ENCODE measurements around the gene TNNT3.

Gene TNNT3

DNA sequence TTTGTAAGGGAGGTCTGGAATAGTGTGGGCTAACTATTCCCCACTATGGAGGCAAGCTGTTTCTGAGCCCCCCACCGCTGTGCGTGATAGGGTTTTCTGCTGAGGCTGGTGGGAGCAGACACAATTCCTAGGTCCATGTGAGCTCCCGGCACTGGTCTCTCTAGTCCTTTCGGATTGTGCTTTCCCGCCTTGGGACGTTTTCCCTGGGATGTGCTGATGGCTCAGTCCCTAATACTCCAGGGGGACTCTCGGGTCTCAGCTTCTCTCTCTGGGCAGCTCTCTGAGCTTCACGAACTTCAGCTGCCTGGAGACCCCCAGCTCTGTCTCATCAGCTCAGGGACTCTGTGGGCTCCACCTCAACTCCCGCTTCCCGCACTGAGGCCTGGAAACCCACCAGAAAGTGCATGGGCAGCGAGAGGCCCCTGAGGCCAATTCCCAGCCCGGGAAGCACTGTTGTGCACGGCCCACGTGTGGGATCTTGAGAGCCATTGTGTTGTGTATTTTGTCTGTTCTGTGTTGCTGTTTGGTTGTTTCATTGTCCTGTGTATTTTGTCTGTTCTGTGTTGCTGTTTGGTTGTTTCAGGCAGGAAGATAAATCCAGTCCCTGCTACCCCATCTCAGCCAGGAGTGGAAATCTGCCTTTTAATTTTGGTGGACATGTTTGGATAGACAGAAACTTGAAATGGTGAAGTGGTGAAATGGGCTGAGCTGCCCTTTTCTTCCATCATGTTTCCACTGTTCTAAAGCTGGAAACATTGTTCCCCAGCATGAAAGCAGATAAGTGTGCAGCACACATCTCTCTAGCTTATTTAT, 12.7 kb upstream of the TNNT3 start:
- TF ChIP-seq CTCF (IDR thresholded peaks at IDR 0.05; ENCODE audit: low read depth, low read length, poor library complexity, severe bottlenecking) = no peak
- no peak for TF ChIP-seq EZH2phosphoT487 (IDR thresholded peaks at IDR 0.05; ENCODE audit: borderline replicate concordance, low read length)
- Histone ChIP-seq H3K27ac (ENCODE audit: low read depth, low read length) (no peak overlapping the region), H3K27me3 (ENCODE audit: control insufficient read depth, low read length) (no peaks in the 10 kb centered on the region), H4K20me1 (ENCODE audit: control insufficient read depth, insufficient read depth, low read depth, low read length) (no peaks in the 10 kb centered on the region), H3K79me2 (ENCODE audit: control insufficient read depth, low read length) (no peaks in the 10 kb centered on the region), H3K9me3 (ENCODE audit: control insufficient read depth, insufficient read depth, low read length) (no peaks in the 10 kb centered on the region), H3K4me3 (ENCODE audit: low read length) (no peak overlapping the region), H3K9me2 (replicated peaks; ENCODE audit: control insufficient read depth, low read length) (no peaks in the 10 kb centered on the region), H3F3A (ENCODE audit: control insufficient read depth, insufficient read depth) (no peaks in the 10 kb centered on the region), H3K4me1 (ENCODE audit: control insufficient read depth, low read length) (no peaks in the 10 kb centered on the region), H3K36me3 (ENCODE audit: control insufficient read depth, low read length) (no peaks in the 10 kb centered on the region), H3K4me2 (ENCODE audit: low read length) (no peak overlapping the region)

- no peaks in the 10 kb centered on the region for H3K9me3 ChIP-seq (ENCODE audit: control insufficient read depth, insufficient read depth, low read length)
- TF ChIP-seq EZH2phosphoT487 (IDR thresholded peaks at IDR 0.05; ENCODE audit: borderline replicate concordance, low read length) = no peak
- TF ChIP-seq CTCF (IDR thresholded peaks at IDR 0.05; ENCODE audit: low read depth, low read length, poor library complexity, severe bottlenecking) = no peak
- no peaks in the 10 kb centered on the region for H3F3A ChIP-seq (ENCODE audit: control insufficient read depth, insufficient read depth)
- no peaks in the 10 kb centered on the region for H4K20me1 ChIP-seq (ENCODE audit: control insufficient read depth, insufficient read depth, low read depth, low read length)
- no peaks in the 10 kb centered on the region for H3K36me3 ChIP-seq (ENCODE audit: control insufficient read depth, low read length)
- no peak overlapping the region for H3K4me3 ChIP-seq (ENCODE audit: low read length)
- no peaks in the 10 kb centered on the region for H3K9me2 ChIP-seq (replicated peaks; ENCODE audit: control insufficient read depth, low read length)
- H3K4me2 ChIP-seq (ENCODE audit: low read length) = no peak overlapping the region
- H3K4me1 ChIP-seq (ENCODE audit: control insufficient read depth, low read length) = no peaks in the 10 kb centered on the region
- no peaks in the 10 kb centered on the region for H3K27me3 ChIP-seq (ENCODE audit: control insufficient read depth, low read length)
- no peak overlapping the region for H3K27ac ChIP-seq (ENCODE audit: low read depth, low read length)
- H3K79me2 ChIP-seq (ENCODE audit: control insufficient read depth, low read length) = no peaks in the 10 kb centered on the region
Observed at GRCh38 chr11:1908618-1909017, 10.9 kb upstream of the TNNT3 start.

DNA sequence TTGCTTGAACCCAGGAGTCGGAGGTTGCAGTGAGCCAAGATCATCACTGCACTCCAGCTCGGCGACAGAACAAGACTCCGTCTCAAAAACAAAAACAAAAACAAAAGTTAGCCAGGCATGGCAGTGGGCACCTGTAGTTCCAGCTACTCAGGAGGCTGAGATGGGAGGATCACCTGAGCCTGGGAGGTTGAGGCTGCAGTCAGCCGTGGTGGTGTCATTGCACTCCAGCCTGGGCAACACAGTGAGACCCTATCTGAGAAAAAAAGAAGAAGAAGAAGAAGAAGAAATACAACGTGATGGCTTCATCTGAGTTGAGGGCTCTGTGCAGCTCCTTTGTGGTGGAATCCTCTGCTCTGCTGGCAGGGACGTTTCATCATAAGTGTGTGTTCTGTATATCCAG, 10.0 kb upstream of the TNNT3 start:
- no peak overlapping the region for H3K4me2 ChIP-seq (ENCODE audit: low read length)
- H3K4me1 ChIP-seq (ENCODE audit: control insufficient read depth, low read length) = no peaks in the 10 kb centered on the region
- no peaks in the 10 kb centered on the region for H3K27me3 ChIP-seq (ENCODE audit: control insufficient read depth, low read length)
- H3K27ac ChIP-seq (ENCODE audit: low read depth, low read length) = no peak overlapping the region
- H3K79me2 ChIP-seq (ENCODE audit: control insufficient read depth, low read length) = no peaks in the 10 kb centered on the region
- no peaks in the 10 kb centered on the region for H3K36me3 ChIP-seq (ENCODE audit: control insufficient read depth, low read length)
- no peak for TF ChIP-seq CTCF (IDR thresholded peaks at IDR 0.05; ENCODE audit: low read depth, low read length, poor library complexity, severe bottlenecking)
- TF ChIP-seq EZH2phosphoT487 (IDR thresholded peaks at IDR 0.05; ENCODE audit: borderline replicate concordance, low read length) = no peak
- no peaks in the 10 kb centered on the region for H3F3A ChIP-seq (ENCODE audit: control insufficient read depth, insufficient read depth)
- H3K9me2 ChIP-seq (replicated peaks; ENCODE audit: control insufficient read depth, low read length) = no peaks in the 10 kb centered on the region
- H4K20me1 ChIP-seq (ENCODE audit: control insufficient read depth, insufficient read depth, low read depth, low read length) = no peaks in the 10 kb centered on the region
- H3K9me3 ChIP-seq (ENCODE audit: control insufficient read depth, insufficient read depth, low read length) = no peaks in the 10 kb centered on the region
- H3K4me3 ChIP-seq (ENCODE audit: low read length) = no peak overlapping the region
